Measurements from ENCODE around the gene TTC7B.

TTC7B gene

GRCh38 chr14:90613453-90613852 lies 202.8 kb downstream of the TTC7B start:
- DNase-seq: no peak

GRCh38 chr14:90612801-90613200 lies 203.4 kb downstream of the TTC7B start:
- DNase-seq: no peak

- DNase-seq: no peak
Observed at GRCh38 chr14:90611936-90612335, 204.3 kb downstream of the TTC7B start.

- DNase-seq: no peak
Observed at GRCh38 chr14:90611501-90611900, 204.7 kb downstream of the TTC7B start.

- no peak for DNase-seq
Observed at GRCh38 chr14:90610346-90611040, 205.7 kb downstream of the TTC7B start.

- DNase-seq: no peak
Observed at GRCh38 chr14:90609376-90609775, 206.9 kb downstream of the TTC7B start.

GRCh38 chr14:90608929-90609341 lies 207.3 kb downstream of the TTC7B start:
- no peak for DNase-seq

GRCh38 chr14:90608281-90608680 lies 207.9 kb downstream of the TTC7B start:
- no peak for DNase-seq

GRCh38 chr14:90607141-90607540 lies 209.1 kb downstream of the TTC7B start:
- DNase-seq: no peak

- no peak for DNase-seq
Observed at GRCh38 chr14:90606434-90606833, 209.8 kb downstream of the TTC7B start.

GRCh38 chr14:90605430-90605829 lies 210.8 kb downstream of the TTC7B start:
- DNase-seq: no peak

- no peak for DNase-seq
Observed at GRCh38 chr14:90604356-90604755, 211.9 kb downstream of the TTC7B start.

GRCh38 chr14:90603841-90604240 lies 212.4 kb downstream of the TTC7B start:
- DNase-seq: no peak

- DNase-seq: no peak
Observed at GRCh38 chr14:90603336-90603735, 212.9 kb downstream of the TTC7B start.

- DNase-seq: no peak
Observed at GRCh38 chr14:90602088-90602687, 214.0 kb downstream of the TTC7B start.

GRCh38 chr14:90601563-90601962 lies 214.7 kb downstream of the TTC7B start:
- no peak for DNase-seq

- no peak for DNase-seq
Observed at GRCh38 chr14:90600619-90601018, 215.6 kb downstream of the TTC7B start.

GRCh38 chr14:90599748-90600507 lies 216.3 kb downstream of the TTC7B start:
- no peak for DNase-seq

GRCh38 chr14:90599339-90599738 lies 216.9 kb downstream of the TTC7B start:
- DNase-seq: no peak

- no peak for DNase-seq
Observed at GRCh38 chr14:90597961-90598360, 218.3 kb downstream of the TTC7B start.

- no peak for DNase-seq
Observed at GRCh38 chr14:90596733-90597132, 219.5 kb downstream of the TTC7B start.

- DNase-seq: no peak
Observed at GRCh38 chr14:90593254-90594040, 222.8 kb downstream of the TTC7B start.

GRCh38 chr14:90592655-90593054 lies 223.6 kb downstream of the TTC7B start:
- no peak for DNase-seq

Measured in SIG-M5 (cell line).